Fibroblast of the aortic adventitia (primary cell): Measurements from ENCODE around the gene ALPP. TPM values are rescaled to one million over a fixed set of nuclear protein-coding genes. Genes with fewer than 3 reads are reported as not detected.
"Not testable (repeated sequence)": the region's sequence is repeated elsewhere in the genome, so short reads cannot be mapped to it uniquely, and the experiment has no call there.

Experiments
- DNase-seq: peaks from one replicate; pipeline ENCODE4 v3.0.0-alpha.2; 2010; ENCODE audit warnings: low read depth
- H3K4me3 ChIP-seq: 2 replicates; pipeline ENCODE4 v1.5.1; 2011; ENCODE audit warnings: low read depth, mild to moderate bottlenecking, control low read depth, low read length, moderate library complexity
- total RNA-seq: library from RNA; depleted of rRNA; stranded (reverse); fragments of >200 nt; gene quantifications from 2 replicates; pipeline ENCODE4 v1.2.3, GENCODE V29; 2012; ENCODE audit warnings: low replicate concordance
- TF ChIP-seq, protein P1 (sequence below): IDR thresholded peaks from 2 replicates; pipeline ENCODE4 v1.5.1; 2011; ENCODE audit warnings: mild to moderate bottlenecking, low read length, control low read depth, inconsistent platforms; ENCODE audit not compliant: insufficient read depth

Gene ALPP
- total RNA-seq, 1 donor, result not detected

- no peak for DNase-seq
- H3K4me3 ChIP-seq, result no peak overlapping the region
- TF ChIP-seq, protein P1, sequence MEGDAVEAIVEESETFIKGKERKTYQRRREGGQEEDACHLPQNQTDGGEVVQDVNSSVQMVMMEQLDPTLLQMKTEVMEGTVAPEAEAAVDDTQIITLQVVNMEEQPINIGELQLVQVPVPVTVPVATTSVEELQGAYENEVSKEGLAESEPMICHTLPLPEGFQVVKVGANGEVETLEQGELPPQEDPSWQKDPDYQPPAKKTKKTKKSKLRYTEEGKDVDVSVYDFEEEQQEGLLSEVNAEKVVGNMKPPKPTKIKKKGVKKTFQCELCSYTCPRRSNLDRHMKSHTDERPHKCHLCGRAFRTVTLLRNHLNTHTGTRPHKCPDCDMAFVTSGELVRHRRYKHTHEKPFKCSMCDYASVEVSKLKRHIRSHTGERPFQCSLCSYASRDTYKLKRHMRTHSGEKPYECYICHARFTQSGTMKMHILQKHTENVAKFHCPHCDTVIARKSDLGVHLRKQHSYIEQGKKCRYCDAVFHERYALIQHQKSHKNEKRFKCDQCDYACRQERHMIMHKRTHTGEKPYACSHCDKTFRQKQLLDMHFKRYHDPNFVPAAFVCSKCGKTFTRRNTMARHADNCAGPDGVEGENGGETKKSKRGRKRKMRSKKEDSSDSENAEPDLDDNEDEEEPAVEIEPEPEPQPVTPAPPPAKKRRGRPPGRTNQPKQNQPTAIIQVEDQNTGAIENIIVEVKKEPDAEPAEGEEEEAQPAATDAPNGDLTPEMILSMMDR, result no peak
Observed at GRCh38 chr2:232382331-232383225, 4.0 kb downstream of the ALPP start.

DNA sequence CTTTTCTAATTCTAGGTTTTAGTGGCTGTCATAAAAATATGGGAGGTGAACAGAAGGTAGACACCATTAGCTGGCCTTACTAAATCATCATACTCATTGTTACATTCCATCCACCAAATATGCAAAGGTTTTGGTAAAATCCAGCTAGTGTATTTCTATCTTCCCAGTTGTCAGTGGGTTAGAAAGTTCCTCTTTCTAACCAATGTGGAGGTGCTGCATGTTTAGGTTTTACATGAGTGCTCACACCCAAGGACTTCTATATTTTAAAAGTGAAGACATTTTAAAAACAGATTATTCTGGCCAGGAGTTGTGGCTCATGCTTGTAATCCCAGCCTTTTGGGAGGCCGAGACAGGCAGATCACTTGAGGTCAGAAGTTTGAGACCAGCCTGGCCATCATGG, 5.9 kb downstream of the ALPP start:
- DNase-seq, result no peak
- no peak overlapping the region for H3K4me3 ChIP-seq
- TF ChIP-seq, protein P1, result no peak

- not testable (repeated sequence) for DNase-seq, H3K4me3 ChIP-seq
Observed at GRCh38 chr2:232385058-232385457, 6.5 kb downstream of the ALPP start.

- no peak overlapping the region for H3K4me3 ChIP-seq
- TF ChIP-seq, protein P1, result no peak
- peak; percentile 90 for DNase-seq
Observed at GRCh38 chr2:232385660-232386489, 7.3 kb downstream of the ALPP start.

DNA sequence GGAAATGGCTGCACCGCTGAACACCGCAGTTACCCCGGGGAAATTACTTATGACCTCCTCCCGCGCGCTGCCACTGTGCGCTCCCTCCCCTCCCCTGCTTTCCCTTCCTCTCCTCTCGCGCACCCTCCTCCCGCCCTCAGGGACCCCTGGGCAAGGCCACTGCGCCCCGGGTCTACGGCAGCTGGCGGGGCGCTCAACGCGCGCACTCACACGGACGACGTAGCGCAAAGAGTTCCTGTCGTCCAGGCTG, 7.9 kb downstream of the ALPP start:
- DNase-seq, result no peak
- TF ChIP-seq, protein P1, result no peak
- no peak overlapping the region for H3K4me3 ChIP-seq

- TF ChIP-seq, protein P1, result no peak
- no peak overlapping the region for H3K4me3 ChIP-seq
- no peak for DNase-seq
Observed at GRCh38 chr2:232386740-232387450, 8.3 kb downstream of the ALPP start.
